ENCODE measurements around the gene BFAR.

The BFAR gene

GRCh38 chr16:14608111-14608566 lies 24.6 kb upstream of the BFAR start:
- TF ChIP-seq CTCF (IDR thresholded peaks at IDR 0.05; ENCODE audit: low read depth, low read length, poor library complexity, severe bottlenecking) (no peak), EZH2phosphoT487 (IDR thresholded peaks at IDR 0.05; ENCODE audit: borderline replicate concordance, low read length) (no peak)
- H3K9me3 ChIP-seq (ENCODE audit: control insufficient read depth, insufficient read depth, low read length), result no peaks in the 10 kb centered on the region
- peak overlapping the region; percentile 99 for H3K27ac ChIP-seq (ENCODE audit: low read depth, low read length)
- peak overlapping the region; percentile 98 for H3K4me2 ChIP-seq (ENCODE audit: low read length)
- H3K36me3 ChIP-seq (ENCODE audit: control insufficient read depth, low read length), result peaks cover 74% of the 10 kb centered on the region
- no peaks in the 10 kb centered on the region for H3K27me3 ChIP-seq (ENCODE audit: control insufficient read depth, low read length)
- H3K79me2 ChIP-seq (ENCODE audit: control insufficient read depth, low read length), result peaks cover 47% of the 10 kb centered on the region
- H4K20me1 ChIP-seq (ENCODE audit: control insufficient read depth, insufficient read depth, low read depth, low read length), result no peaks in the 10 kb centered on the region
- H3K4me1 ChIP-seq (ENCODE audit: control insufficient read depth, low read length), result peaks cover 89% of the 10 kb centered on the region
- H3F3A ChIP-seq (ENCODE audit: control insufficient read depth, insufficient read depth), result peaks cover 47% of the 10 kb centered on the region
- peak overlapping the region; percentile 84 for H3K4me3 ChIP-seq (ENCODE audit: low read length)
- H3K9me2 ChIP-seq (replicated peaks; ENCODE audit: control insufficient read depth, low read length), result no peaks in the 10 kb centered on the region

DNA sequence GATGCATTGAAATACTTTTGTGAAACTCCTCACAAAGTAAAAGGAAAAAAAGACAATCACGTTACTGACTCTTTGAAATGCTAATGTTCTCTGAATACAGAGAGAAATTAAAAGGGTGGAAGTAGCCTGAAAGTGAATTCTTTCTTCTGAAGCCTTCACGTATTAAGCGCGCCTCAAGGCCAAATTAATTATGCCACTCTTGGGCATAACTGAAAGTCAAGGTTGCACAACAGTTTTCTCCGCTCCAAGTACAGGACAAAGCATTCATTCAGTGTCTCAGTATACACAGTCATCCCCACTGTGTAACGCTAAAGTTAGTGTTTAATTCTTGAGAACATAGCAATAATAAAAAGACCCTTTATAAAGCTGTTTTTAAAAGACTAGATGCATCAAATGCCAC lies 24.1 kb upstream of the BFAR start:
- Histone ChIP-seq H3K36me3 (ENCODE audit: control insufficient read depth, low read length) (peaks cover 74% of the 10 kb centered on the region), H3K4me2 (ENCODE audit: low read length) (peak overlapping the region; percentile 98), H3K9me2 (replicated peaks; ENCODE audit: control insufficient read depth, low read length) (no peaks in the 10 kb centered on the region), H3K27ac (ENCODE audit: low read depth, low read length) (peak overlapping the region; percentile 99), H3F3A (ENCODE audit: control insufficient read depth, insufficient read depth) (peaks cover 47% of the 10 kb centered on the region), H3K4me1 (ENCODE audit: control insufficient read depth, low read length) (peaks cover 84% of the 10 kb centered on the region), H3K79me2 (ENCODE audit: control insufficient read depth, low read length) (peaks cover 46% of the 10 kb centered on the region), H4K20me1 (ENCODE audit: control insufficient read depth, insufficient read depth, low read depth, low read length) (no peaks in the 10 kb centered on the region), H3K4me3 (ENCODE audit: low read length) (peak overlapping the region; percentile 84), H3K9me3 (ENCODE audit: control insufficient read depth, insufficient read depth, low read length) (no peaks in the 10 kb centered on the region), H3K27me3 (ENCODE audit: control insufficient read depth, low read length) (no peaks in the 10 kb centered on the region)
- no peak for TF ChIP-seq CTCF (IDR thresholded peaks at IDR 0.05; ENCODE audit: low read depth, low read length, poor library complexity, severe bottlenecking)
- no peak for TF ChIP-seq EZH2phosphoT487 (IDR thresholded peaks at IDR 0.05; ENCODE audit: borderline replicate concordance, low read length)

GRCh38 chr16:14609716-14610115 lies 23.0 kb upstream of the BFAR start:
- H3F3A ChIP-seq (ENCODE audit: control insufficient read depth, insufficient read depth), result peaks cover 47% of the 10 kb centered on the region
- H3K36me3 ChIP-seq (ENCODE audit: control insufficient read depth, low read length), result peaks cover 72% of the 10 kb centered on the region
- H3K79me2 ChIP-seq (ENCODE audit: control insufficient read depth, low read length), result peaks cover 38% of the 10 kb centered on the region
- peaks cover 73% of the 10 kb centered on the region for H3K4me1 ChIP-seq (ENCODE audit: control insufficient read depth, low read length)
- peak overlapping the region; percentile 84 for H3K4me3 ChIP-seq (ENCODE audit: low read length)
- H3K9me2 ChIP-seq (replicated peaks; ENCODE audit: control insufficient read depth, low read length), result no peaks in the 10 kb centered on the region
- H4K20me1 ChIP-seq (ENCODE audit: control insufficient read depth, insufficient read depth, low read depth, low read length), result no peaks in the 10 kb centered on the region
- TF ChIP-seq CTCF (IDR thresholded peaks at IDR 0.05; ENCODE audit: low read depth, low read length, poor library complexity, severe bottlenecking) (no peak), EZH2phosphoT487 (IDR thresholded peaks at IDR 0.05; ENCODE audit: borderline replicate concordance, low read length) (no peak)
- H3K27me3 ChIP-seq (ENCODE audit: control insufficient read depth, low read length), result no peaks in the 10 kb centered on the region
- H3K27ac ChIP-seq (ENCODE audit: low read depth, low read length), result peak overlapping the region; percentile 99
- peak overlapping the region; percentile 98 for H3K4me2 ChIP-seq (ENCODE audit: low read length)
- no peaks in the 10 kb centered on the region for H3K9me3 ChIP-seq (ENCODE audit: control insufficient read depth, insufficient read depth, low read length)

Data from DOHH2 (cell line).